Activated naive CD4-positive, alpha-beta T cell treated with anti-CD3 and anti-CD28 coated beads, Interleukin-2, amount 50 U/mL, for 24 hours (primary cell): ENCODE measurements around the gene ACTR3.
"Not testable (repeated sequence)": the region's sequence is repeated elsewhere in the genome, so short reads cannot be mapped to it uniquely, and the experiment has no call there.

Source experiments
- H3K27ac Mint-ChIP-seq: one replicate; pipeline ENCODE4 v1.8.0; 2021; ENCODE audit warnings: mild to moderate bottlenecking, mixed read lengths
- H3K27me3 Mint-ChIP-seq: one replicate; pipeline ENCODE4 v1.8.0; 2021; ENCODE audit warnings: mixed read lengths
- H3K36me3 Mint-ChIP-seq: one replicate; pipeline ENCODE4 v1.8.0; 2021; ENCODE audit warnings: mixed read lengths
- H3K4me1 Mint-ChIP-seq: one replicate; pipeline ENCODE4 v1.8.0; 2021; ENCODE audit warnings: mixed read lengths
- H3K4me3 Mint-ChIP-seq: one replicate; pipeline ENCODE4 v1.8.0; 2021; ENCODE audit warnings: mild to moderate bottlenecking, mixed read lengths
- H3K9me3 Mint-ChIP-seq: one replicate; pipeline ENCODE4 v1.8.0; 2021; ENCODE audit warnings: mixed read lengths

Gene ACTR3

GRCh38 chr2:113889471-113890252, at the start of gene ACTR3:
Gene ACTR3 (plus strand): TSS chr2:113890089. CDS start chr2:113890280, 191 bp downstream.
- Mint-ChIP-seq H3K4me3 (peak within 1 kb of the TSS; percentile 100), H3K36me3 (peaks cover 30% of the 10 kb centered on the region), H3K27ac (peak within 1 kb of the TSS; percentile 99), H3K9me3 (no peaks in the 10 kb centered on the region), H3K27me3 (no peaks in the 10 kb centered on the region), H3K4me1 (peaks cover 82% of the 10 kb centered on the region)

- Mint-ChIP-seq H3K36me3 (peaks cover 18% of the 10 kb centered on the region), H3K4me3 (no peak overlapping the region), H3K27me3 (no peaks in the 10 kb centered on the region), H3K4me1 (no peaks in the 10 kb centered on the region), H3K9me3 (no peaks in the 10 kb centered on the region), H3K27ac (no peak overlapping the region)
Observed at GRCh38 chr2:113840518-113840917, 49.4 kb upstream of the ACTR3 start.

GRCh38 chr2:113842919-113843736, 46.8 kb upstream of the ACTR3 start:
- Mint-ChIP-seq H3K36me3 (peaks cover 31% of the 10 kb centered on the region), H3K27me3 (no peaks in the 10 kb centered on the region), H3K27ac (no peak overlapping the region), H3K4me3 (no peak overlapping the region), H3K9me3 (peaks cover 4% of the 10 kb centered on the region), H3K4me1 (no peaks in the 10 kb centered on the region)

- H3K27ac Mint-ChIP-seq, H3K4me3 Mint-ChIP-seq, H3K4me1 Mint-ChIP-seq, H3K9me3 Mint-ChIP-seq, H3K27me3 Mint-ChIP-seq: not testable (repeated sequence)
- peaks cover 31% of the 10 kb centered on the region for H3K36me3 Mint-ChIP-seq
Observed at GRCh38 chr2:113843737-113844050, 46.2 kb upstream of the ACTR3 start.

GRCh38 chr2:113845261-113845660, 44.6 kb upstream of the ACTR3 start:
- Mint-ChIP-seq H3K9me3 (peaks cover 4% of the 10 kb centered on the region), H3K27me3 (no peaks in the 10 kb centered on the region), H3K27ac (no peak overlapping the region), H3K36me3 (peaks cover 29% of the 10 kb centered on the region), H3K4me3 (no peak overlapping the region), H3K4me1 (peaks cover 3% of the 10 kb centered on the region)

GRCh38 chr2:113845796-113846195, 44.1 kb upstream of the ACTR3 start:
- H3K27ac Mint-ChIP-seq, H3K27me3 Mint-ChIP-seq, H3K9me3 Mint-ChIP-seq, H3K4me1 Mint-ChIP-seq, H3K4me3 Mint-ChIP-seq: not testable (repeated sequence)
- H3K36me3 Mint-ChIP-seq, result peaks cover 27% of the 10 kb centered on the region

GRCh38 chr2:113846429-113846828, 43.5 kb upstream of the ACTR3 start:
- H3K27me3 Mint-ChIP-seq, result no peaks in the 10 kb centered on the region
- peaks cover 27% of the 10 kb centered on the region for H3K36me3 Mint-ChIP-seq
- H3K4me3 Mint-ChIP-seq, result no peak overlapping the region
- H3K27ac Mint-ChIP-seq, result no peak overlapping the region
- H3K4me1 Mint-ChIP-seq, result peaks cover 3% of the 10 kb centered on the region
- peaks cover 4% of the 10 kb centered on the region for H3K9me3 Mint-ChIP-seq

- no peak overlapping the region for H3K4me3 Mint-ChIP-seq
Observed at GRCh38 chr2:113847144-113847543, 42.7 kb upstream of the ACTR3 start.

GRCh38 chr2:113848758-113849415, 41.0 kb upstream of the ACTR3 start:
- Mint-ChIP-seq H3K27ac (peak overlapping the region; percentile 30), H3K9me3 (peaks cover 4% of the 10 kb centered on the region), H3K4me1 (peaks cover 3% of the 10 kb centered on the region), H3K27me3 (no peaks in the 10 kb centered on the region), H3K36me3 (peaks cover 20% of the 10 kb centered on the region), H3K4me3 (no peak overlapping the region)

More at GRCh38 chr2:113847144-113847543, 42.7 kb upstream of the ACTR3 start:
- Mint-ChIP-seq H3K27me3 (no peaks in the 10 kb centered on the region), H3K9me3 (peaks cover 4% of the 10 kb centered on the region), H3K27ac (no peak overlapping the region), H3K36me3 (peaks cover 27% of the 10 kb centered on the region), H3K4me1 (peaks cover 3% of the 10 kb centered on the region)

GRCh38 chr2:113850687-113851086, 39.2 kb upstream of the ACTR3 start:
- H3K27me3 Mint-ChIP-seq, result no peaks in the 10 kb centered on the region
- peaks cover 4% of the 10 kb centered on the region for H3K9me3 Mint-ChIP-seq
- H3K4me3 Mint-ChIP-seq, result no peak overlapping the region
- no peak overlapping the region for H3K27ac Mint-ChIP-seq
- peaks cover 3% of the 10 kb centered on the region for H3K4me1 Mint-ChIP-seq
- H3K36me3 Mint-ChIP-seq, result peaks cover 21% of the 10 kb centered on the region

- H3K9me3 Mint-ChIP-seq, result no peaks in the 10 kb centered on the region
- H3K27me3 Mint-ChIP-seq, result no peaks in the 10 kb centered on the region
- peaks cover 14% of the 10 kb centered on the region for H3K36me3 Mint-ChIP-seq
- no peak overlapping the region for H3K27ac Mint-ChIP-seq
- H3K4me1 Mint-ChIP-seq, result peaks cover 3% of the 10 kb centered on the region
- H3K4me3 Mint-ChIP-seq, result no peak overlapping the region
Observed at GRCh38 chr2:113851640-113852039, 38.2 kb upstream of the ACTR3 start.

GRCh38 chr2:113854208-113854607, 35.7 kb upstream of the ACTR3 start:
- Mint-ChIP-seq H3K9me3 (no peaks in the 10 kb centered on the region), H3K4me1 (peaks cover 8% of the 10 kb centered on the region), H3K27me3 (no peaks in the 10 kb centered on the region), H3K36me3 (peaks cover 19% of the 10 kb centered on the region), H3K27ac (no peak overlapping the region), H3K4me3 (no peak overlapping the region)

GRCh38 chr2:113854970-113855740, 34.7 kb upstream of the ACTR3 start:
- no peak overlapping the region for H3K27ac Mint-ChIP-seq
- no peak overlapping the region for H3K4me3 Mint-ChIP-seq
- peaks cover 20% of the 10 kb centered on the region for H3K36me3 Mint-ChIP-seq
- peaks cover 6% of the 10 kb centered on the region for H3K4me1 Mint-ChIP-seq
- H3K27me3 Mint-ChIP-seq, result no peaks in the 10 kb centered on the region
- H3K9me3 Mint-ChIP-seq, result no peaks in the 10 kb centered on the region

GRCh38 chr2:113857464-113857863, 32.4 kb upstream of the ACTR3 start:
- Mint-ChIP-seq H3K27me3 (no peaks in the 10 kb centered on the region), H3K27ac (no peak overlapping the region), H3K36me3 (peaks cover 18% of the 10 kb centered on the region), H3K4me1 (peaks cover 6% of the 10 kb centered on the region), H3K9me3 (no peaks in the 10 kb centered on the region), H3K4me3 (no peak overlapping the region)

GRCh38 chr2:113858764-113859163, 31.1 kb upstream of the ACTR3 start:
- no peaks in the 10 kb centered on the region for H3K27me3 Mint-ChIP-seq
- H3K4me3 Mint-ChIP-seq, result no peak overlapping the region
- no peak overlapping the region for H3K27ac Mint-ChIP-seq
- H3K4me1 Mint-ChIP-seq, result peaks cover 10% of the 10 kb centered on the region
- no peaks in the 10 kb centered on the region for H3K9me3 Mint-ChIP-seq
- H3K36me3 Mint-ChIP-seq, result peaks cover 18% of the 10 kb centered on the region
